B cell (primary cell): ENCODE measurements around the gene GNG3. TPM values are rescaled to one million over a fixed set of nuclear protein-coding genes. Genes with fewer than 3 reads are reported as not detected.
A peak's percentile ranks its signal among the peaks of the same experiment; 100 is the strongest.

Experiments used
- ATAC-seq: fragments of 200-7000 bp; cut with Tn5 transposase; one replicate; pipeline ENCODE4 v1.10.0; 2021; ENCODE audit warnings: low read depth, mild to moderate bottlenecking, moderate number of reproducible peaks, moderate library complexity
- CTCF ChIA-PET: fragments of 350-600 bp; sonication (Branson Sonifier 250); formaldehyde crosslinking; loops from one replicate; lab custom pipeline; 2021; ENCODE audit warnings: antibody characterized with exemption, inconsistent platforms; lab: Charles Lee
- POLR2A ChIA-PET: fragments of 350-600 bp; sonication (Branson Sonifier 250); formaldehyde crosslinking; loops from one replicate; lab custom pipeline; 2021; ENCODE audit warnings: antibody characterized with exemption; lab: Charles Lee
- DNase-seq: peaks from one replicate; pipeline ENCODE4 v3.0.0; 2013
- H2AFZ ChIP-seq: 2 replicates; pipeline ENCODE4 v1.6.1; 2012; ENCODE audit warnings: mild to moderate bottlenecking, low read depth, low read length; ENCODE audit not compliant: insufficient read depth, poor library complexity, severe bottlenecking
- H3K27ac ChIP-seq, 2 donors: 1 replicate in 1 of 2; 2 replicates in 1 of 2; pipeline ENCODE4 v1.5.1; 2012 to 2013; ENCODE audit warnings: low read length in 2 of 2, mild to moderate bottlenecking in 2 of 2, moderate library complexity in 1 of 2
- H3K27me3 ChIP-seq, 4 experiments: fragments of 200-600 bp in 1 of 4; sonication (generic) in 1 of 4; replicated peaks in 1 of 4; 1 replicate in 2 of 4; 2 replicates in 2 of 4; pipeline versions ENCODE4 v1.6.1 to v1.7.0; 2013 to 2016; ENCODE audit warnings: low read length in 3 of 4, mild to moderate bottlenecking in 2 of 4, mixed read lengths in 1 of 4, moderate library complexity in 1 of 4; ENCODE audit not compliant: insufficient read depth in 4 of 4, control insufficient read depth in 3 of 4; ENCODE audit errors: control extremely low read depth in 1 of 4
- H3K36me3 ChIP-seq, 2 experiments: replicated peaks in 1 of 2; 1 replicate in 1 of 2; 2 replicates in 1 of 2; pipeline versions ENCODE4 v1.6.1 to v1.7.1; 2013; ENCODE audit warnings: low read length in 1 of 2; ENCODE audit not compliant: insufficient read depth in 2 of 2, control insufficient read depth in 1 of 2; ENCODE audit errors: control extremely low read depth in 1 of 2, extremely low read depth in 1 of 2
- H3K4me1 ChIP-seq, 2 donors: fragments of 200-600 bp in 1 of 2; sonication (generic) in 1 of 2; 1 replicate in 1 of 2; 2 replicates in 1 of 2; pipeline versions ENCODE4 v1.5.1 to v1.6.1; 2013 to 2017; ENCODE audit warnings: low read length in 2 of 2; ENCODE audit not compliant: control insufficient read depth in 2 of 2, insufficient read depth in 2 of 2
- H3K4me2 ChIP-seq: replicated peaks from 2 replicates; pipeline ENCODE3; 2012; ENCODE audit warnings: mild to moderate bottlenecking, low read depth, low read length; ENCODE audit not compliant: poor library complexity, severe bottlenecking
- H3K4me3 ChIP-seq, 5 experiments: fragments of 200-600 bp in 1 of 5; sonication (generic) in 1 of 5; 1 replicate in 3 of 5; 2 replicates in 2 of 5; pipeline versions ENCODE4 v1.5.1 to v1.7.0; 2011 to 2016; ENCODE audit warnings: low read length in 4 of 5, mild to moderate bottlenecking in 4 of 5, low read depth in 2 of 5, control low read depth in 1 of 5, moderate library complexity in 1 of 5; ENCODE audit not compliant: insufficient read depth in 1 of 5; ENCODE audit errors: control extremely low read depth in 1 of 5, extremely low read depth in 1 of 5
- H3K79me2 ChIP-seq: fragments of 200-600 bp; sonication (generic); one replicate; pipeline ENCODE4 v1.6.0; 2016; ENCODE audit warnings: low read length; ENCODE audit not compliant: control insufficient read depth, insufficient read depth
- H3K9ac ChIP-seq: fragments of 200-600 bp; sonication (generic); 2 replicates; pipeline ENCODE4 v1.6.1; 2017; ENCODE audit warnings: mild to moderate bottlenecking, low read length, moderate library complexity
- H3K9me3 ChIP-seq, 3 donors: one replicate each; pipeline versions ENCODE4 v1.6.1 to v1.7.1; 2013; ENCODE audit warnings: low read length in 2 of 3; ENCODE audit not compliant: control insufficient read depth in 2 of 3, insufficient read depth in 1 of 3; ENCODE audit errors: control extremely low read depth in 1 of 3
- H4K20me1 ChIP-seq: 2 replicates; pipeline ENCODE4 v1.6.0; 2012; ENCODE audit warnings: mild to moderate bottlenecking, low read length; ENCODE audit not compliant: insufficient read depth, control insufficient read depth, poor library complexity, severe bottlenecking
- H3K27ac Mint-ChIP-seq: one replicate; pipeline ENCODE4 v1.8.0; 2021; ENCODE audit warnings: mixed read lengths
- H3K27me3 Mint-ChIP-seq: one replicate; pipeline ENCODE4 v1.8.0; 2021; ENCODE audit warnings: mixed read lengths
- H3K4me1 Mint-ChIP-seq: one replicate; pipeline ENCODE4 v1.8.0; 2021; ENCODE audit warnings: mixed read lengths
- H3K4me3 Mint-ChIP-seq: one replicate; pipeline ENCODE4 v1.8.0; 2021; ENCODE audit warnings: mixed read lengths
- H3K9me3 Mint-ChIP-seq: one replicate; pipeline ENCODE4 v1.8.0; 2022; ENCODE audit warnings: mixed read lengths; ENCODE audit not compliant: insufficient read depth
- EZH2 ChIP-seq: IDR thresholded peaks from 2 replicates; pipeline ENCODE4 v1.6.1; 2012; ENCODE audit warnings: borderline replicate concordance, low read depth, mild to moderate bottlenecking, moderate library complexity, low read length; ENCODE audit not compliant: insufficient read depth, poor library complexity, severe bottlenecking
- WGBS: methylation state at CpG from one replicate; pipeline ENCODE4 v1.1.5; 2013; ENCODE audit warnings: missing lambda C conversion rate; ENCODE audit not compliant: insufficient coverage; 5-methylcytosine and 5-hydroxymethylcytosine counted together
- intact Hi-C: fragments of 100-400 bp; cut with micrococcal nuclease; formaldehyde crosslinking; loops from one replicate; pipeline ENCODE4 v1.10.0; 2022
- polyA plus RNA-seq: library from polyadenylated mRNA; depleted of rRNA; stranded (reverse); fragments of >200 nt; gene quantifications from 2 replicates; pipeline ENCODE4 v1.2.3, GENCODE V29; 2012
- total RNA-seq, 2 donors: library from RNA; stranded (reverse); fragments of 120-200 nt in 1 of 2; gene quantifications; 1 replicate in 1 of 2; 2 replicates in 1 of 2; pipeline versions ENCODE4 v1.2.3 to v1.2.4, GENCODE V29; 2013 to 2022
- TF ChIP-seq, protein P1 (sequence below): fragments of 200-600 bp; IDR thresholded peaks from one replicate; pipeline ENCODE4 v1.8.0; 2022; ENCODE audit warnings: antibody characterized with exemption, mild to moderate bottlenecking

The GNG3 gene
- total and polyA plus RNA-seq, 2 donors (not counting 1 experiment from before 2014, with no cell fraction given) = 2.1 to 5.5 TPM

DNA sequence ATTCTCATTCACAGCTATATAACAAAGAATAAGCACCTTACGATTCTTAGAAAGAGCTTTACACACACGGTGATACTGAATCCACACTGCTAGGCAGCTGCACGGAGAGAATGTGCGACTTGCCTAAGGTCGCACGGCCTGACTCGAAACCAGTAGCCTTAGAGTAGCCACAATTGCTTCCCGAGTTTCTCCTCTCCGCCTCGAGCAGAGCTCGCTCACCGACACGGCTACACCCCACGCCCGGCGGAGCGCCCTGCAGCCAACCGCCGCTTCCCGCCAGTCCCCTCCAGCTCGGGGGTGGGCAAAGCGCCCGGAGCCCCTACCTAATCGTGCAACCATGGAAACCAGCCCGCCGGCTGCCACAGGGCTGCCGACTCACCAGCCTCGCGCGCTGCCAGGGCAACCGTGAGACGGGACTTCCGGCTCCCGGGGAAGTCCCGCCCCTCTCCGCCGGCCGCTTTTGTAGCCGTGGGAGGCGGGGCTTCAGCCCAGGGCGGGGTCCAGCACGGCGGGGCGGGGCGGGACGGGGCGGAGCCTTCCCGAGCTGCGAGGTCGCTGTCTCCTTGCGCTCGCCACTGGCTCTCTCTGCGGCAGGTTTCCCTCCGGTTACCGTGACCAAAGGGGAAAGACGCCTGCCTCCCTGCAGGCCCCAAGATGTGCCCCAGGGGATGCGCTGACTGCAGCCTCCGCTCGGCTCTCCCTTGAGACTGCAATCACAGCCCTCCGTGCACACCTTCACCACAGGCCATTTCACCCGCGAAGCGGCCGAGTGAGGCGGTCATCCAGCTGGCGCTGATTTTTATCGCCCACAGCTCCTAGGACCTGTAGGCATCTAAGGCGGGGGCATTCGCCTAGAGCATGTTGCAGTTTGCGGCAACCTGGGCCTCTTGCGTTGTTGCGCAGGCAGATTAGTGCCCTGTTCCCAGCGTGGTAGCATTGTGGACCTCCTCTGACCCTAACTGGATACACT, 1.3 kb upstream of the GNG3 start:
- Mint-ChIP-seq H3K27me3 (no peaks in the 10 kb centered on the region), H3K27ac (peak overlapping the region; percentile 91), H3K4me3 (peak overlapping the region; percentile 92), H3K9me3 (no peaks in the 10 kb centered on the region), H3K4me1 (peaks cover 51% of the 10 kb centered on the region)
- ATAC-seq (peak; percentile 73), DNase-seq (peak; percentile 95)
- CTCF ChIA-PET = interaction anchor here (0.5 to 3.3 kb wide), 13 partner anchors 12 to 1482 kb away, joined by 3 to 13 read pairs (median 4); partner anchors contain the start of genes HNRNPUL2, SLC3A2, TTC9C and TUT1
- Histone ChIP-seq H3K9me3 (no peaks in the 10 kb centered on the region), H4K20me1 (no peaks in the 10 kb centered on the region), H3K27ac (peak overlapping the region; percentile 61 to 91), H3K27me3 (no peaks in the 10 kb centered on the region), H3K4me3 (peak overlapping the region; percentile 65 to 86 (median 69)), H3K36me3 (peaks cover 0 to 8% of the 10 kb centered on the region in 2 experiments), H3K4me1 (peaks cover 39 to 50% of the 10 kb centered on the region in 2 donors), H2AFZ (peak overlapping the region; percentile 86), H3K4me2 (peak overlapping the region; percentile 95), H3K79me2 (peaks cover 25% of the 10 kb centered on the region), H3K9ac (peak overlapping the region; percentile 83)
- POLR2A ChIA-PET = interaction anchor here (0.5 to 6.5 kb wide), 18 partner anchors 10 to 175 kb away, joined by 3 to 66 read pairs (median 3); partner anchors contain the start of genes B3GAT3, C11orf98, CSKMT and HNRNPUL2
- intact Hi-C loops = loop anchor here (1.0 to 5.0 kb wide), 6 partner anchors 41 to 175 kb away; partner anchors contain the start of genes C11orf98, CSKMT, EEF1G and ROM1
- TF ChIP-seq EZH2 = no peak
- TF ChIP-seq, protein P1, sequence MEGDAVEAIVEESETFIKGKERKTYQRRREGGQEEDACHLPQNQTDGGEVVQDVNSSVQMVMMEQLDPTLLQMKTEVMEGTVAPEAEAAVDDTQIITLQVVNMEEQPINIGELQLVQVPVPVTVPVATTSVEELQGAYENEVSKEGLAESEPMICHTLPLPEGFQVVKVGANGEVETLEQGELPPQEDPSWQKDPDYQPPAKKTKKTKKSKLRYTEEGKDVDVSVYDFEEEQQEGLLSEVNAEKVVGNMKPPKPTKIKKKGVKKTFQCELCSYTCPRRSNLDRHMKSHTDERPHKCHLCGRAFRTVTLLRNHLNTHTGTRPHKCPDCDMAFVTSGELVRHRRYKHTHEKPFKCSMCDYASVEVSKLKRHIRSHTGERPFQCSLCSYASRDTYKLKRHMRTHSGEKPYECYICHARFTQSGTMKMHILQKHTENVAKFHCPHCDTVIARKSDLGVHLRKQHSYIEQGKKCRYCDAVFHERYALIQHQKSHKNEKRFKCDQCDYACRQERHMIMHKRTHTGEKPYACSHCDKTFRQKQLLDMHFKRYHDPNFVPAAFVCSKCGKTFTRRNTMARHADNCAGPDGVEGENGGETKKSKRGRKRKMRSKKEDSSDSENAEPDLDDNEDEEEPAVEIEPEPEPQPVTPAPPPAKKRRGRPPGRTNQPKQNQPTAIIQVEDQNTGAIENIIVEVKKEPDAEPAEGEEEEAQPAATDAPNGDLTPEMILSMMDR = no peak
- 7% methylated on average over 73 of the region's 73 CpGs for WGBS
